Body of pancreas (tissue), 4 donors: ENCODE data around the gene BRME1. TPM values are rescaled to one million over a fixed set of nuclear protein-coding genes. Genes with fewer than 3 reads are reported as not detected.

Experiments
- ATAC-seq: fragments of 150-250 bp; one replicate; pipeline ENCODE4 v1.9.1; 2016
- DNase-seq, 4 donors: peaks; one replicate each; pipeline ENCODE4 v3.0.0-alpha.2; 2019
- H3K27ac ChIP-seq, 4 donors: fragments of 200-600 bp; sonication (generic); 1 replicate in 3 of 4; 2 replicates in 1 of 4; pipeline versions ENCODE4 v1.5.1 to v1.6.1; 2016 to 2019; ENCODE audit warnings: mild to moderate bottlenecking in 1 of 4, mixed read lengths in 1 of 4, moderate library complexity in 1 of 4
- H3K27me3 ChIP-seq, 2 donors: fragments of 200-600 bp; sonication (generic); one replicate each; pipeline ENCODE4 v1.6.0; 2016; ENCODE audit warnings: mild to moderate bottlenecking in 1 of 2
- H3K36me3 ChIP-seq, 2 donors: fragments of 200-600 bp; sonication (generic); replicated peaks in 1 of 2; 2 replicates each; pipeline ENCODE4 v1.5.1; 2016; ENCODE audit warnings: low read depth in 2 of 2; ENCODE audit not compliant: insufficient read depth in 1 of 2
- H3K4me1 ChIP-seq: fragments of 200-600 bp; sonication (generic); one replicate; pipeline ENCODE4 v1.6.0; 2016
- H3K4me3 ChIP-seq, 2 donors: fragments of 200-600 bp; sonication (generic); 1 replicate in 1 of 2; 2 replicates in 1 of 2; pipeline ENCODE4 v1.5.1; 2016 to 2019
- H3K9me3 ChIP-seq, 3 donors: fragments of 200-600 bp; sonication (generic); 1 replicate in 2 of 3; 2 replicates in 1 of 3; pipeline ENCODE4 v1.5.1; 2016
- CTCF ChIP-seq, 7 experiments: fragments of 450-650 bp in 4 of 7; fragments of 200-600 bp in 3 of 7; sonication (generic) in 3 of 7; IDR thresholded peaks; one replicate each; pipeline ENCODE4 v1.5.1; 2016 to 2019; ENCODE audit warnings: antibody characterized with exemption in 7 of 7
- POLR2A ChIP-seq, 3 donors: fragments of 450-650 bp; IDR thresholded peaks; one replicate each; pipeline ENCODE4 v1.6.1; 2016; ENCODE audit warnings: antibody characterized with exemption in 3 of 3, mild to moderate bottlenecking in 2 of 3
- WGBS, 2 donors: methylation state at CpG; one replicate each; pipeline ENCODE4 v1.1.5; 2017; 5-methylcytosine and 5-hydroxymethylcytosine counted together
- intact Hi-C: fragments of 100-400 bp; cut with DNase I; formaldehyde crosslinking; loops from one replicate; pipeline ENCODE4 v1.15.1; 2023
- total RNA-seq, 2 donors: library from RNA; depleted of rRNA; stranded (reverse); fragments of >200 nt; gene quantifications; one replicate each; pipeline ENCODE4 v1.1.0, GENCODE V29; 2016

BRME1 gene
- total RNA-seq, 2 donors from 2014 or later = 3.0 to 4.9 TPM

- peaks cover 53% of the 10 kb centered on the region for H3K4me1 ChIP-seq
- intact Hi-C loops = no loop called here
Observed at GRCh38 chr19:13850910-13851733, 54.8 kb downstream of the BRME1 start.

GRCh38 chr19:13849991-13850909 is 55.7 kb downstream of the BRME1 start:
- Histone ChIP-seq H3K4me1 (peaks cover 57% of the 10 kb centered on the region), H3K27me3 (no peaks in the 10 kb centered on the region), H3K36me3 (no peaks in the 10 kb centered on the region), H3K9me3 (no peaks in the 10 kb centered on the region), H3K4me3 (no peak overlapping the region), H3K27ac (peak overlapping the region; percentile 90 to 96 (median 90))
- intact Hi-C loops = no loop called here
- TF ChIP-seq CTCF (IDR thresholded peaks at IDR 0.05) (no peak), POLR2A (IDR thresholded peaks at IDR 0.05) (no peak)
- ATAC-seq = peak; percentile 65
- 13 to 26% methylated on average over 3 to 33 of the region's 66 CpGs for whole genome bisulfite sequencing, 2 donors
- DNase-seq = peak; percentile 86 to 92 (median 90)

More at GRCh38 chr19:13850910-13851733, 54.8 kb downstream of the BRME1 start:
- WGBS, 2 donors = 44 to 47% methylated on average over 12 to 25 of the region's 26 CpGs
- ATAC-seq (peak; percentile 58), DNase-seq (peak; percentile 85 to 97 (median 88))
- H3K36me3 ChIP-seq = no peaks in the 10 kb centered on the region
- TF ChIP-seq POLR2A (IDR thresholded peaks at IDR 0.05) (peak; percentile 61 to 77 (median 73)), CTCF (IDR thresholded peaks at IDR 0.05) (no peak)
- H3K4me3 ChIP-seq = no peak overlapping the region
- no peaks in the 10 kb centered on the region for H3K27me3 ChIP-seq
- no peaks in the 10 kb centered on the region for H3K9me3 ChIP-seq
- peak overlapping the region; percentile 90 to 96 (median 90) for H3K27ac ChIP-seq

GRCh38 chr19:13848798-13849676 is 56.9 kb downstream of the BRME1 start:
- H3K4me3 ChIP-seq = no peak overlapping the region
- H3K27ac ChIP-seq = peak overlapping the region; percentile 55 to 95 (median 62)
- H3K27me3 ChIP-seq = no peaks in the 10 kb centered on the region
- intact Hi-C loops = no loop called here
- ATAC-seq = no peak
- no peak for TF ChIP-seq CTCF (IDR thresholded peaks at IDR 0.05)
- no peak for TF ChIP-seq POLR2A (IDR thresholded peaks at IDR 0.05)
- DNase-seq = peak in 1 of 4 donors; percentile 26
- H3K4me1 ChIP-seq = peaks cover 57% of the 10 kb centered on the region
- H3K9me3 ChIP-seq = no peaks in the 10 kb centered on the region
- no peaks in the 10 kb centered on the region for H3K36me3 ChIP-seq
- 47 to 53% methylated on average over 9 to 16 of the region's 16 CpGs for WGBS, 2 donors

GRCh38 chr19:13848340-13848677 is 57.6 kb downstream of the BRME1 start:
- no peaks in the 10 kb centered on the region for H3K9me3 ChIP-seq
- no peaks in the 10 kb centered on the region for H3K27me3 ChIP-seq
- H3K4me3 ChIP-seq = no peak overlapping the region
- H3K36me3 ChIP-seq = no peaks in the 10 kb centered on the region
- intact Hi-C loops = no loop called here
- DNase-seq (no peak), ATAC-seq (no peak)
- WGBS, 2 donors = 70 to 81% methylated on average over 4 of the region's 4 CpGs
- peaks cover 65% of the 10 kb centered on the region for H3K4me1 ChIP-seq
- peak overlapping the region in 3 of 4 donors; percentile 95 to 99 (median 99) for H3K27ac ChIP-seq
- TF ChIP-seq CTCF (IDR thresholded peaks at IDR 0.05) (no peak), POLR2A (IDR thresholded peaks at IDR 0.05) (no peak)
